GM12878 (cell line): ENCODE data around the gene LRRC47. TPM values are rescaled to one million over a fixed set of nuclear protein-coding genes. Genes with fewer than 3 reads are reported as not detected.

Experiments used
- ATF2 ChIP-seq: IDR thresholded peaks from 2 replicates; pipeline ENCODE4 v1.6.1; 2012; ENCODE audit warnings: low read length, inconsistent platforms
- ATF7 ChIP-seq: fragments of 450-650 bp; IDR thresholded peaks from 2 replicates; pipeline ENCODE4 v1.6.1; 2016; ENCODE audit warnings: low read depth, mild to moderate bottlenecking
- CBFB ChIP-seq: IDR thresholded peaks from 2 replicates; pipeline ENCODE4 v1.6.1; 2016; ENCODE audit warnings: antibody characterized with exemption, low read depth
- CEBPZ ChIP-seq: fragments of 150-350 bp; IDR thresholded peaks from 2 replicates; pipeline ENCODE4 v1.6.1; 2016; ENCODE audit warnings: low read depth, low read length
- CREB1 ChIP-seq: IDR thresholded peaks from 2 replicates; pipeline ENCODE4 v1.6.1; 2012; ENCODE audit warnings: low read depth, mild to moderate bottlenecking, inconsistent platforms
- CREM ChIP-seq: IDR thresholded peaks from 2 replicates; pipeline ENCODE4 v1.6.1; 2014; ENCODE audit warnings: antibody characterized with exemption, low read depth
- E2F4 ChIP-seq: IDR thresholded peaks from 2 replicates; pipeline ENCODE4 v1.6.1; 2012; ENCODE audit warnings: low read depth, low read length, improper control_type of control experiment
- IRF4 ChIP-seq: IDR thresholded peaks from 2 replicates; pipeline ENCODE4 v1.6.1; 2011; ENCODE audit warnings: low read depth, low read length
- JUNB ChIP-seq: IDR thresholded peaks from 2 replicates; pipeline ENCODE4 v1.6.1; 2016; ENCODE audit warnings: antibody characterized with exemption, mild to moderate bottlenecking
- KAT2A ChIP-seq: conservative IDR thresholded peaks from 2 replicates; pipeline ENCODE4 v1.6.1; 2011; ENCODE audit warnings: low read depth, low read length; ENCODE audit not compliant: control insufficient read depth
- PAX5 ChIP-seq: IDR thresholded peaks from 2 replicates; pipeline ENCODE4 v1.6.1; 2011; ENCODE audit warnings: low read depth, low read length, borderline replicate concordance
- PBX3 ChIP-seq: IDR thresholded peaks from 2 replicates; pipeline ENCODE4 v1.6.1; 2011; ENCODE audit warnings: mild to moderate bottlenecking, low read depth, low read length, moderate library complexity; ENCODE audit not compliant: insufficient replicate concordance
- PKNOX1 ChIP-seq: fragments of 450-650 bp; IDR thresholded peaks from 2 replicates; pipeline ENCODE4 v1.6.1; 2016; ENCODE audit warnings: mild to moderate bottlenecking
- RB1 ChIP-seq: fragments of 450-650 bp; formaldehyde crosslinking; IDR thresholded peaks from 2 replicates; pipeline ENCODE4 v1.6.1; 2017; ENCODE audit warnings: mild to moderate bottlenecking, borderline replicate concordance
- RELA ChIP-seq: fragments of 450-650 bp; IDR thresholded peaks from 2 replicates; pipeline ENCODE4 v1.8.0; 2014; ENCODE audit warnings: borderline replicate concordance; ENCODE audit not compliant: partially characterized antibody
- RFX5 ChIP-seq: IDR thresholded peaks from 2 replicates; pipeline ENCODE4 v1.6.1; 2011; ENCODE audit warnings: low read depth, low read length, improper control_type of control experiment
- SIX5 ChIP-seq: IDR thresholded peaks from 2 replicates; pipeline ENCODE4 v1.6.1; 2011; ENCODE audit warnings: mild to moderate bottlenecking, low read depth, low read length, moderate library complexity; ENCODE audit not compliant: severe bottlenecking
- SKIL ChIP-seq: fragments of 450-650 bp; IDR thresholded peaks from 2 replicates; pipeline ENCODE4 v1.6.1; 2017; ENCODE audit warnings: mild to moderate bottlenecking, low read depth, inconsistent platforms; ENCODE audit not compliant: poor library complexity, severe bottlenecking
- SUPT20H ChIP-seq: IDR thresholded peaks from 2 replicates; pipeline ENCODE4 v1.6.1; 2011; ENCODE audit warnings: low read depth, mild to moderate bottlenecking, low read length, moderate library complexity, borderline replicate concordance; ENCODE audit not compliant: control insufficient read depth
- TARDBP ChIP-seq: IDR thresholded peaks from 2 replicates; pipeline ENCODE4 v1.6.1; 2016; ENCODE audit warnings: borderline replicate concordance
- YY1 ChIP-seq: IDR thresholded peaks from 2 replicates; pipeline ENCODE4 v1.6.1; 2011; ENCODE audit warnings: low read depth, mild to moderate bottlenecking, low read length
- ZNF217 ChIP-seq: fragments of 450-650 bp; IDR thresholded peaks from 2 replicates; pipeline ENCODE4 v1.6.1; 2017; ENCODE audit warnings: antibody characterized with exemption, mild to moderate bottlenecking
- polyA plus RNA-seq, 11 experiments: library from polyadenylated mRNA; depleted of rRNA in 4 of 11; unstranded in 6 of 11; stranded (reverse) in 5 of 11; fragments of >200 nt; fragmentation: Nextera tagmentation in 4 of 11; fragmentation: Illumina TruSeq in 1 of 11; extraction: Ambion mirVana in 4 of 11; extraction: Trizol in 1 of 11; gene quantifications; 1 replicate in 1 of 11; 2 replicates in 10 of 11; pipeline versions ENCODE4 v1.2.1 to v1.2.3, GENCODE V29; 2011 to 2016; ENCODE audit warnings: inconsistent platforms in 2 of 11, missing spikeins in 2 of 11, low read depth in 1 of 11
- total RNA-seq, 4 experiments: library from RNA; depleted of rRNA in 3 of 4; stranded (reverse); fragments of >200 nt in 3 of 4; fragmentation: Illumina TruSeq in 1 of 4; extraction: Trizol in 1 of 4; gene quantifications; 2 replicates each; pipeline versions ENCODE4 v1.2.1 to v1.2.3, GENCODE V29; 2013 to 2021

The LRRC47 gene
- total and polyA plus RNA-seq, 10 of the 15 experiments (the other 5 are each of a cell fraction or from before 2014, with no cell fraction given), result 2.5 to 34.6 (median 18.2) TPM

- TF ChIP-seq RELA, result no peak
- peak; percentile 68; the same call in 1 of the 2 replicates for TF ChIP-seq CREB1
- TF ChIP-seq RFX5, result no peak
- TF ChIP-seq PBX3, result peak; percentile 75
- no peak for TF ChIP-seq ZNF217
- TF ChIP-seq CREM, result peak; percentile 81; the same call in 1 of the 2 replicates
- TF ChIP-seq TARDBP, result no peak
- TF ChIP-seq E2F4, result no peak
- TF ChIP-seq YY1, result 0 out of 2 replicates have a peak, but pooled peaks have one; percentile 27
- TF ChIP-seq IRF4, result peak; percentile 85
- peak; percentile 89; the same call in 1 of the 2 replicates for TF ChIP-seq JUNB
- TF ChIP-seq SKIL, result peak; percentile 88
- peak; percentile 33; the same call in 1 of the 2 replicates for TF ChIP-seq ATF7
- no peak for TF ChIP-seq KAT2A
- TF ChIP-seq PAX5, result peak; percentile 89
- no peak for TF ChIP-seq RB1
- TF ChIP-seq CBFB, result peak; percentile 78
- TF ChIP-seq SUPT20H, result no peak
- no peak for TF ChIP-seq SIX5
- peak; percentile 75 for TF ChIP-seq ATF2
- peak; percentile 66 for TF ChIP-seq PKNOX1
- TF ChIP-seq CEBPZ, result no peak
Observed at GRCh38 chr1:3787349-3787715, 9.0 kb downstream of the LRRC47 start (continued).
